ENCODE results near the gene TSPAN2. TPM values are rescaled to one million over a fixed set of nuclear protein-coding genes. Genes with fewer than 3 reads are reported as not detected.

Gene TSPAN2
- total RNA-seq, 1 donor from 2014 or later: 6.1 TPM

DNA sequence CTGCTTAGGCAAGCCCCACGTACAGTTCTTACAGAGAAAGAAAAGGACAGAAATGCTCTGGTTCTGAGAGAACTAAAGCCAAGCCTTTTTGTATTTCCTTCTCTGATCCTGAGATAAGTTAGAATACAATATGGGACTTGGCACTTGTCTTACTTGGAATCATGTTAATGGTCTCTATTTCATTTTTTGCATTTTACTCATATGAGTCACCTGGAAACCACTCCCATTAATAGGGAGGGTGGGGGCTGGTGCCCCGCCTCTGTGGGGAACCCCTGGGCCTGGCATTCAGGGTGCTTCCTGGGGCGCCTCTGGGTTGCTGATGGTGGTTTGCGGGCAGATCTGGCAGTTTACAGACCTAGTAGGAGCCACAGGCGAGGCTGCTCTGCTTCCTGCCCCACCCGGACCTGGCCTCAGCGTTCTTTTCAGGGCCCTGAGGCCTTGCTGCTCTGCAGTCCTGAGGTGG, 26.7 kb downstream of the TSPAN2 start:
- TF ChIP-seq, protein P1, sequence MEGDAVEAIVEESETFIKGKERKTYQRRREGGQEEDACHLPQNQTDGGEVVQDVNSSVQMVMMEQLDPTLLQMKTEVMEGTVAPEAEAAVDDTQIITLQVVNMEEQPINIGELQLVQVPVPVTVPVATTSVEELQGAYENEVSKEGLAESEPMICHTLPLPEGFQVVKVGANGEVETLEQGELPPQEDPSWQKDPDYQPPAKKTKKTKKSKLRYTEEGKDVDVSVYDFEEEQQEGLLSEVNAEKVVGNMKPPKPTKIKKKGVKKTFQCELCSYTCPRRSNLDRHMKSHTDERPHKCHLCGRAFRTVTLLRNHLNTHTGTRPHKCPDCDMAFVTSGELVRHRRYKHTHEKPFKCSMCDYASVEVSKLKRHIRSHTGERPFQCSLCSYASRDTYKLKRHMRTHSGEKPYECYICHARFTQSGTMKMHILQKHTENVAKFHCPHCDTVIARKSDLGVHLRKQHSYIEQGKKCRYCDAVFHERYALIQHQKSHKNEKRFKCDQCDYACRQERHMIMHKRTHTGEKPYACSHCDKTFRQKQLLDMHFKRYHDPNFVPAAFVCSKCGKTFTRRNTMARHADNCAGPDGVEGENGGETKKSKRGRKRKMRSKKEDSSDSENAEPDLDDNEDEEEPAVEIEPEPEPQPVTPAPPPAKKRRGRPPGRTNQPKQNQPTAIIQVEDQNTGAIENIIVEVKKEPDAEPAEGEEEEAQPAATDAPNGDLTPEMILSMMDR (IDR thresholded peaks at IDR 0.05): no peak
- Histone ChIP-seq H3K4me1 (peaks cover 10% of the 10 kb centered on the region), H3K36me3 (no peaks in the 10 kb centered on the region), H3K4me3 (no peak overlapping the region), H3K27me3 (no peaks in the 10 kb centered on the region), H3K27ac (no peak overlapping the region), H3K9me3 (no peaks in the 10 kb centered on the region)
- ATAC-seq (peak; percentile 87), DNase-seq (peak; percentile 70)
- intact Hi-C loops (cut with DNase I): no loop called here

DNA sequence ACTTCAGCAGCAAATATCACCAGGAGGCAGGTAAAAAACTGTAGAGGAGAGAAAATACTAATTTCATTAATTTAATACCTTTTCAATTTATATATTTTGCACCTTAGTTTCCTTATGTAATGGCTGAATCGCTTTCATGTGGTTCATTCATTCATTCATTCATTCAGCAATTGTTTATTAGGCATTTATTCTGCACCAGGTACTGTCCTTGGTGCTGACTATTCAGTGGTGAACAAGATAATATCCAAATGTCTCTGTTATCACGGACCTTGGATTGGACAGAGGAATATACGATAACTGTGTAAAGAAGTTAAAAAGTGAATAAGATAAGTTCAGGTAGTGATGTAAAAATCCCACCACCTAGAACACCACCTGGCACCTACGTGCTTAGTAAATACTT, 28.8 kb downstream of the TSPAN2 start:
- ATAC-seq (no peak), DNase-seq (no peak)
- TF ChIP-seq, protein P1 (IDR thresholded peaks at IDR 0.05): no peak
- intact Hi-C loops (cut with DNase I): no loop called here
- Histone ChIP-seq H3K27me3 (no peaks in the 10 kb centered on the region), H3K36me3 (no peaks in the 10 kb centered on the region), H3K27ac (no peak overlapping the region), H3K4me1 (peaks cover 10% of the 10 kb centered on the region), H3K9me3 (no peaks in the 10 kb centered on the region), H3K4me3 (no peak overlapping the region)

DNA sequence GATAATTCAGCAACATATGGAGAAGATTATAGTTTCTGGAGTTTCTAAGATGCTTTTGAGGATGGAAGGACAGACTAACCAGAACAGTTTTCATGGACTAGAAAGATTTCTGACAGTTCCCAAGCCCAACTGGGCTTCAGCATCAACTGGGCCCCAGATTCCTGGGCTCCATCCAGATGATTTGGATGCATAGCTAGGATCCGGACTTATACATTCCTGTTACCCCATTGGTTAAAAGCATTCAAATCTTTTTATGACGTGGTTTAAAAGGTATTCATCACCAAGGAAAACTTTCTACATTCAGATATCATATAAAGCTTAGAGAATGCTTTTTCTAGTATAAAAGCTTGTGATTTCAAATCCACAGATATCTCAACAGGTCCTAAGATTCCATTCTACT, 30.0 kb downstream of the TSPAN2 start:
- TF ChIP-seq, protein P1 (IDR thresholded peaks at IDR 0.05): no peak
- no peak overlapping the region for H3K27ac ChIP-seq
- H3K4me3 ChIP-seq: no peak overlapping the region
- intact Hi-C loops (cut with DNase I): no loop called here
- ATAC-seq (no peak), DNase-seq (no peak)
- H3K27me3 ChIP-seq: no peaks in the 10 kb centered on the region
- H3K36me3 ChIP-seq: no peaks in the 10 kb centered on the region
- H3K4me1 ChIP-seq: peaks cover 10% of the 10 kb centered on the region
- H3K9me3 ChIP-seq: no peaks in the 10 kb centered on the region

DNA sequence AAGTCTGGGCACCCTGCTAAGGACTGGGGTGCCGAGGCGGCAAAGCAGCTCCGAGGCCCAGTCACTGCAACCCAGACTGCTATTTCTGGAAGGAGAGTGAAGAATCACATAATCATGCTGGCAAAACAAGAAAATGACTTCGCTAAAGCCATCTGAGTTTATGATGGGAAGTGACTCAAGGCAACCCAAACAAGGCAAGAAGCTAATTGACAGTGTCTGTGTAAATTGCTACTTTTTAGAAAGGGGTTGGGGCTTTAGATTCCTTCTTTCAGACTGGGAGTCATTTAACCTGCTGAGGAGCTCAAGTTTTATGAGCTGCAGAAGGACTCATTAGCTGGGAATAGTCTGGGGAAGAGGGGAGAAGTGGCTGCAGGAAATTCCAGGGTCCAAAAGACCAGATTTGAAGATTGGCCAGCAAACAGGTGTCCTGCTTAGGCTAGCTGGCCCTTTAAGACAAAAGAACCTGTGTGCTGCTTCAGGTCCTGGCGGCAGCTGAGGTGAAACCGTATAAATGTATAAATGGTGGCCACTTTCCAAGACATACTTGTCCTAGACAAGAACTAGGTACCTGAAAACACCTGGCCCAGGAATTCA, 31.5 kb downstream of the TSPAN2 start:
- intact Hi-C loops (cut with DNase I): no loop called here
- no peak for ATAC-seq
- H3K36me3 ChIP-seq: no peaks in the 10 kb centered on the region
- H3K9me3 ChIP-seq: no peaks in the 10 kb centered on the region
- TF ChIP-seq, protein P1 (IDR thresholded peaks at IDR 0.05): no peak
- no peak overlapping the region for H3K4me3 ChIP-seq
- peaks cover 4% of the 10 kb centered on the region for H3K4me1 ChIP-seq
- DNase-seq: no peak
- no peaks in the 10 kb centered on the region for H3K27me3 ChIP-seq
- no peak overlapping the region for H3K27ac ChIP-seq

DNA sequence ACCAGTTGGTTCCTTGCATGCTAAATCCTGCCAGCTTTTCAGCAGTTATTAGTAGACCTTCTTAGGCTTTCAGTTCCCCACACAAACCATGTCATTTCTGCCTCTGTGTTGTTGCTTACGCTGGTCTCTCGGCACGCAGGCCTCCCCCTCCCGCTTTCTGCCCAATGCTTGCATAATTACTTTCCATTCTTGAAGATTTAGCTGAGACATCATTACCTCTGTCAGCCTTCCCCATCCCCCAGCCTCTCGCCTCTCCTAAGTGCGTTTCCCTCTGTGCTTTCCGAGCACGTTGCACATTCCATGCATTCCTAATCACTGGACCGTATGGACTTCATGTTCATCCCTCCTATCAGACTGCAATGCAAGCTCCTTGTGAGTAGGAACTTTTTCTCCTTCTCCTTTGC, 32.9 kb downstream of the TSPAN2 start:
- Histone ChIP-seq H3K36me3 (no peaks in the 10 kb centered on the region), H3K4me1 (no peaks in the 10 kb centered on the region), H3K9me3 (no peaks in the 10 kb centered on the region), H3K4me3 (no peak overlapping the region), H3K27ac (no peak overlapping the region), H3K27me3 (no peaks in the 10 kb centered on the region)
- TF ChIP-seq, protein P1 (IDR thresholded peaks at IDR 0.05): no peak
- intact Hi-C loops (cut with DNase I): no loop called here
- DNase-seq (no peak), ATAC-seq (peak; percentile 65)

All from upper lobe of right lung (tissue), 1 donor.